GM15510 (cell line): ENCODE data around the gene CCDC169.

Experiments used
- POLR2A ChIP-seq: IDR thresholded peaks from 3 replicates; pipeline ENCODE4 v1.6.1; 2011; ENCODE audit warnings: borderline replicate concordance; ENCODE audit not compliant: insufficient read length; ENCODE audit errors: extremely low read depth

CCDC169 gene

GRCh38 chr13:36210738-36211137, 86.9 kb downstream of the CCDC169 start:
- no peak for TF ChIP-seq POLR2A

GRCh38 chr13:36207672-36208071, 89.9 kb downstream of the CCDC169 start:
- no peak for TF ChIP-seq POLR2A

- no peak for TF ChIP-seq POLR2A
Measured at GRCh38 chr13:36193151-36193855, 104.3 kb downstream of the CCDC169 start.

GRCh38 chr13:36192166-36192565, 105.4 kb downstream of the CCDC169 start:
- no peak for TF ChIP-seq POLR2A

- TF ChIP-seq POLR2A, result no peak
Measured at GRCh38 chr13:36190771-36191170, 106.8 kb downstream of the CCDC169 start.

- TF ChIP-seq POLR2A, result no peak
Measured at GRCh38 chr13:36188441-36188840, 109.2 kb downstream of the CCDC169 start.

GRCh38 chr13:36183901-36184300, 113.7 kb downstream of the CCDC169 start:
- no peak for TF ChIP-seq POLR2A
